ENCODE measurements around the gene IGSF10.

Gene IGSF10

DNA sequence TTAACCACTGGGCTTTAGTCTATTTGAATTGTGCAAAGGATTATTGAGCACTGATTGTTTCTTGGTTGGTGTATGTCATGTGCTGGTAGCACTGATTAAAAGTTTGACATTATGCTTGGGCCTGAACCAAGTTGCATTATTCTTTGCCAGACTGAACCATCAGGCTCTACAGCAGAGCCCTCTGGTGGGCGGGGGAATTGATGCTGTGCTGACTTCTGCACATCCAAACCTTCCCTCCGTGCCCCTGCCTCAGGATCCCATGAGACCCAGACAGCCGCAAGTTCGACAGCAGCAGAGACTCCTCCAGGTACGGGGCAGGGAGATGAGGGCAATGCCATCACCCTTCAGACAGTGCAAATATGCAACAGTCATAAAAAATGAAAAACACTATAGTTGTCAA is 47.9 kb downstream of the IGSF10 start:
- no peak for DNase-seq
